Esophagus (tissue), 2 donors: ENCODE measurements around the gene C11orf86. TPM values are rescaled to one million over a fixed set of nuclear protein-coding genes. Genes with fewer than 3 reads are reported as not detected.

Source experiments
- polyA plus RNA-seq, 2 donors: library from polyadenylated mRNA; stranded (reverse); fragments of 200-250 nt; gene quantifications; one replicate each; pipeline ENCODE4 v1.2.3, GENCODE V29; 2013
- donor health status: healthy with polysubstance abuse.
- donor health status: Bipolar disorder and iron deficiency.

The C11orf86 gene
- polyA plus RNA-seq, 2 donors = not detected

Other genes starting within 250 kb of the C11orf86 start
- 10 to 100 TPM; 61.3 to 63.4 TPM for gene SPTBN2, start 246.1 kb upstream of the C11orf86 start, polyA plus RNA-seq
- 10 to 100 TPM; 17.6 to 19.5 TPM for gene RCE1, start 131.9 kb upstream of the C11orf86 start, polyA plus RNA-seq
- 1 to 10 TPM; 5.4 to 9.3 TPM for gene LRFN4, start 118.2 kb upstream of the C11orf86 start, polyA plus RNA-seq
- gene PC, start 16.9 kb upstream of the C11orf86 start, polyA plus RNA-seq = 10 to 100 TPM; 18.0 to 24.9 TPM
- under 1 TPM; 0.53 TPM for gene SYT12, start 47.8 kb downstream of the C11orf86 start, polyA plus RNA-seq
- 100 to 1,000 TPM; 194 to 213 TPM for gene RHOD, start 81.5 kb downstream of the C11orf86 start, polyA plus RNA-seq
- 10 to 100 TPM; 36.8 to 54.9 TPM for gene KDM2A, start 144.0 kb downstream of the C11orf86 start, polyA plus RNA-seq